A549 (cell line): Measurements from ENCODE around the gene MINAR1.

Source experiments
- CTCF ChIP-seq: fragments of >200 bp; sonication (Bioruptor Twin); formaldehyde crosslinking; IDR thresholded peaks from 3 replicates; pipeline ENCODE4 v1.5.1; 2016
- GATA3 ChIP-seq: IDR thresholded peaks from 2 replicates; pipeline ENCODE4 v1.6.1; 2012; ENCODE audit warnings: borderline replicate concordance
- RFX5 ChIP-seq: fragments of 450-650 bp; IDR thresholded peaks from 2 replicates; pipeline ENCODE4 v1.7.1; 2014; ENCODE audit warnings: antibody characterized with exemption, mild to moderate bottlenecking, moderate library complexity

DNA sequence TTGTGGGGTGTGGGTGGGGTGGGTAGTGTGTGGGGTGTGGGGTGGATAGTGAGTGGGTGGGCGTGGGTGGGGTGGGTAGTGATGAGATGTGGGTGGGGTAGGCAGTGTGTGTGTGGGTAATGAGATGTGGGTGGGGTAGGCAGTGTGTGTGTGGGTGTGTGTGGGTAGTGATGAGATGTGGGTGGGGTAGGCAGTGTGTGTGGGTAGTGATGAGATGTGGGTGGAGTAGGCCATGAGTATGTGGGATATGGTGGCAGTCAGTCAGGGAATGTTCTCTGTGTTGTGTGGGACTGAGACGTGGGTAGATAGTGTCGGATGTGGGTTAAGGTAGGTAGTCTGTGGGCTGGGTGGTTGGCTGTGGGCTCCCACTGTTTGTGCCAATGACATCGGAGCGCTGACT is 7.1 kb downstream of the MINAR1 start:
- TF ChIP-seq CTCF (no peak), GATA3 (no peak), RFX5 (no peak)
